Measurements from ENCODE around the gene CETP.
A peak's percentile ranks its signal among the peaks of the same experiment; 100 is the strongest.

Gene CETP

GRCh38 chr16:57029161-57030160 lies 67.7 kb downstream of the CETP start:
- peak; percentile 89 for DNase-seq (ENCODE audit: low read depth)
- no peak overlapping the region for H3K4me3 ChIP-seq (ENCODE audit: low read length)
- TF ChIP-seq CTCF (IDR thresholded peaks at IDR 0.05; ENCODE audit: insufficient read depth, low read depth, low read length, missing control alignments): no peak

DNA sequence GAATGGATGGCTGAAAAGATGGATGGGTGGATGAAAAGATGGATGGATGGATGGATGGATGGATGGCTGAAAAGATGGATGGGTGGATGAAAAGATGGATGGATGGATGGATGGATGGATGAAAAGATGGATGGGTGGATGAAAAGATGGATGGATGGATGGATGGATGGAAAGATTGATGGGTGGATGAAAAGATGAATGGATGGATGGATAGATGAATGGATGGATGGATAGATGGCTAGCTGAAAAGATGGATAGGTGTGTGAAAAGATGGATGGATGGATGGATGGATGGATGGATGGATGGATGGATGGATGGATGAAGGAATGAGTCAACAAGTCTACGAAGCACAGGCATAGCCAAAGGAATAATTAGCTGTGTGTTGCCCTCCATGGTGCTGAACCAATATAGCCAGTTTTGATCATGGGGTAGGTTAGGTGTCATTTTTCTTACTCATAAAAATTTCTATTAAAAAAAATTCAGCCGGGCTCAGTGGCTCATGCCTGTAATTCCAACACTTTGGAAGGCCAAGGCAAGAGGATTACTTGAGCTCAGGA lies 68.7 kb downstream of the CETP start:
- DNase-seq (ENCODE audit: low read depth): no peak
- no peak overlapping the region for H3K4me3 ChIP-seq (ENCODE audit: low read length)
- no peak for TF ChIP-seq CTCF (IDR thresholded peaks at IDR 0.05; ENCODE audit: insufficient read depth, low read depth, low read length, missing control alignments)

DNA sequence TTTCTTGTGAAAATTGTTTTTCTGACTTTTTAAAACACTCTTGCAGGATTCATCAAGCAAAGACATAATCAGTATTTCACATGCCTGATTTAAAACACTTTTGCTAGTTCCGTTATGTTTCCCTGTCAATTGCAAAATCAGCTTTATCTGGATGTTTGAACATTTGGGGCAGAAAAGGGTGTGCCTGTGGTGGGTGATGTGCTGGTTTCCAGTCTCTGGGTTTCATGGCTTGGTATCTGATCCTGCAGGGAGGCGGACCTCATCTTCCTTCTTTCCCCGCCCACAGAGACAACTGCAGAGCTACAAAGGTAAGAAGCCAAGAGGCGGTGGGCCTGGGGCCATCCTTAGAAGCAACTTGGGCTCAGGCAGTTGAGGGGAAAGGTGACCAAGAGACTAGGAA lies 69.4 kb downstream of the CETP start:
- no peak overlapping the region for H3K4me3 ChIP-seq (ENCODE audit: low read length)
- no peak for TF ChIP-seq CTCF (IDR thresholded peaks at IDR 0.05; ENCODE audit: insufficient read depth, low read depth, low read length, missing control alignments)
- DNase-seq (ENCODE audit: low read depth): no peak

- DNase-seq (ENCODE audit: low read depth): no peak
- no peak for TF ChIP-seq CTCF (IDR thresholded peaks at IDR 0.05; ENCODE audit: insufficient read depth, low read depth, low read length, missing control alignments)
- H3K4me3 ChIP-seq (ENCODE audit: low read length): no peak overlapping the region
Measured at GRCh38 chr16:57032346-57032745, 70.6 kb downstream of the CETP start.

GRCh38 chr16:57032931-57033330 lies 71.2 kb downstream of the CETP start:
- no peak overlapping the region for H3K4me3 ChIP-seq (ENCODE audit: low read length)
- TF ChIP-seq CTCF (IDR thresholded peaks at IDR 0.05; ENCODE audit: insufficient read depth, low read depth, low read length, missing control alignments): no peak
- no peak for DNase-seq (ENCODE audit: low read depth)
